ENCODE measurements around the gene IL2.

DNA sequence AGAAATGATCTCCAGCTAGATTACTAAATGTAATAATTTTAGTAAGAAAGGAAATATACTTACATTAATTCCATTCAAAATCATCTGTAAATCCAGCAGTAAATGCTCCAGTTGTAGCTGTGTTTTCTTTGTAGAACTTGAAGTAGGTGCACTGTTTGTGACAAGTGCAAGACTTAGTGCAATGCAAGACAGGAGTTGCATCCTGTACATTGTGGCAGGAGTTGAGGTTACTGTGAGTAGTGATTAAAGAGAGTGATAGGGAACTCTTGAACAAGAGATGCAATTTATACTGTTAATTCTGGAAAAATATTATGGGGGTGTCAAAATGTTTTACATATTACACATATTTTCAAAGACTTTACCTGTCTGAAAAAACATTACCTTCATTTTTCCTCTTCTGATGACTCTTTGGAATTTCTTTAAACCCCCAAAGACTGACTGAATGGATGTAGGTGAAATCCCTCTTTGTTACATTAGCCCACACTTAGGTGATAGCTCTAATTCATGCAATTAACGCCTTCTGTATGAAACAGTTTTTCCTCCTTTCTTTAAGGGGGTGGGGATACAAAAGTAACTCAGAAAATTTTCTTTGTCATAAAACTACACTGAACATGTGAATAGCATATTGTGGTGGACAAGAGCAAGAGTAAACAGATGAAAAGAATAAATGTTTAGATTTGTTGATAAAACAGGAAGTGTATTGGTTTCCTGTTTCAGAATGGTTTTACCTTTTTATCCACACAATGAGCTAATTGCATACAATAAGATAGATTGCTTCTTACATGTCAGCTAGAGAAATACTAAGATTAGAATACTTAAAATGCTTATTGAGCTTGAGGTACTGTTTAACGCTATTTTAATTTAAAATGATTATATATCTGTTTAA, at the start of gene IL2:
- TF ChIP-seq, protein P1, sequence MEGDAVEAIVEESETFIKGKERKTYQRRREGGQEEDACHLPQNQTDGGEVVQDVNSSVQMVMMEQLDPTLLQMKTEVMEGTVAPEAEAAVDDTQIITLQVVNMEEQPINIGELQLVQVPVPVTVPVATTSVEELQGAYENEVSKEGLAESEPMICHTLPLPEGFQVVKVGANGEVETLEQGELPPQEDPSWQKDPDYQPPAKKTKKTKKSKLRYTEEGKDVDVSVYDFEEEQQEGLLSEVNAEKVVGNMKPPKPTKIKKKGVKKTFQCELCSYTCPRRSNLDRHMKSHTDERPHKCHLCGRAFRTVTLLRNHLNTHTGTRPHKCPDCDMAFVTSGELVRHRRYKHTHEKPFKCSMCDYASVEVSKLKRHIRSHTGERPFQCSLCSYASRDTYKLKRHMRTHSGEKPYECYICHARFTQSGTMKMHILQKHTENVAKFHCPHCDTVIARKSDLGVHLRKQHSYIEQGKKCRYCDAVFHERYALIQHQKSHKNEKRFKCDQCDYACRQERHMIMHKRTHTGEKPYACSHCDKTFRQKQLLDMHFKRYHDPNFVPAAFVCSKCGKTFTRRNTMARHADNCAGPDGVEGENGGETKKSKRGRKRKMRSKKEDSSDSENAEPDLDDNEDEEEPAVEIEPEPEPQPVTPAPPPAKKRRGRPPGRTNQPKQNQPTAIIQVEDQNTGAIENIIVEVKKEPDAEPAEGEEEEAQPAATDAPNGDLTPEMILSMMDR (IDR thresholded peaks at IDR 0.05), result no peak
- TF ChIP-seq POLR2A (IDR thresholded peaks at IDR 0.05), result no peak

Measured in Peyer's patch (tissue), 4 donors.